Left ventricle myocardium superior (tissue), 1 donor: ENCODE measurements around the gene C12orf56. TPM values are rescaled to one million over a fixed set of nuclear protein-coding genes. Genes with fewer than 3 reads are reported as not detected.

ENCODE experiments used
- total RNA-seq: library from RNA; stranded (reverse); fragmentation: NEBNext Ultra II Directional; extraction: Animal tissue kit (Norgen Biotek cat#: 25700); gene quantifications from one replicate; pipeline ENCODE4 v1.2.1, GENCODE V29; 2021
- donor health status: DM: no; HTN: yes; CAD: no; lungs with severe emphysema.

C12orf56 gene
- total RNA-seq, 1 donor from 2014 or later: not detected

Other genes with a start within 250 kb of the C12orf56 start
- gene KICS2, start 168.5 kb downstream of the C12orf56 start, total RNA-seq: 2.7 TPM
- gene XPOT, start 13.6 kb upstream of the C12orf56 start, total RNA-seq: 24.7 TPM
- 11.7 TPM for gene TBK1, start 61.4 kb upstream of the C12orf56 start, total RNA-seq
- 143 TPM for gene RASSF3, start 219.7 kb upstream of the C12orf56 start, total RNA-seq